NCI-H2107 treated with DMSO at 0.1 percent for 48 hours (cell line): ENCODE results near the gene ZNF583.

Experiments
- DNase-seq: peaks from one replicate; lab custom pipeline; 2025; ENCODE audit not compliant: unreplicated experiment; lab: John Stamatoyannopoulos, UW

Gene ZNF583

DNA sequence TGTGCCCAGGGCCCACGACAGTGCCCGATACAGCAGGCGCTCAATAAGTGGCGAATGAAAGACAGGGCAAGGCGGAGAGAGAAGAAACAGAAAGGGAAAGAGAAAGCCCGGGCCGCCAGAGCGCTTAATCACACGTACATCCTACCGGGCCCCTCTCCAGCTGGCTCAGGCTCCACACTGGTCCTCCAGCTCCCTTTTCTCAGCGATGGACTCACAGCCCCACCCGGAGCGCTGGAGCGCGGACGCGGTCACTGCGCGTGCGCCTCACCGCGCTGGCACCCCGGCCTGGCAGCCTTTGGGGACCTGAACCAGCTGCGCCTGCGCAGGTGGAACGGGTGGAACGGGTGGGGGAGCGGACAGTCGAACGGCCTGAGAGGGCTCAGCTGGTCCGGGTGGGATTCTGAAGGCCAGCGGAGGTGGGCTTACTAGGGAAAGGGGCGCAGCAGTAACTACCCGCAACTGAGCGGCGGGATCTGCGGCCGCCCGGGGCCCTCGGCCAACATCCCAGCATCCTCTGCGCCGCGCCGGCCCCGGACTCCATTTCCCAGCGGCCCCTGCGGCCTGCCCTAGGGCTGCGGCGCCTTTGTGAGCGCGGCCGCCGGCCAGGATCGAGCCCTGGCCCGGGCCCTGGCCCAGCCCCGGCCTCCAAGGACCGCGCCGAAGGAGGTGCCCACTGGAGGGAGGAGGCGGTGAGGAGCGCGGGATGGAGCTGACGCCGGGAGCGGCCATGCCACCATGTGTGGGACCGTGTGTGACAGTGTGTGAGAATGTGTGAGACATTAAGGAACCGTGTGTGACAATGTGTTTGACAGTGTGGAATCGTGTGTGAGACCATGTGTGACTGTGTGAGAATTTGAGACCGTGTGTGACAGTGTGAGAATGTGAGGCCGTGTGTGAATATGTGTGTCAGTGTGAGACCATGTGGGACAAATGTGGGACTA lies at the start of gene ZNF583:
Gene ZNF583 (plus strand): TSS at position 569 of the 941 bp plus-strand sequence. CDS start 2,783 bp downstream, outside the sequence.
- DNase-seq: peak; percentile 52

GRCh38 chr19:56355517-56355916 lies 48.6 kb upstream of the ZNF583 start:
- DNase-seq: no peak

DNA sequence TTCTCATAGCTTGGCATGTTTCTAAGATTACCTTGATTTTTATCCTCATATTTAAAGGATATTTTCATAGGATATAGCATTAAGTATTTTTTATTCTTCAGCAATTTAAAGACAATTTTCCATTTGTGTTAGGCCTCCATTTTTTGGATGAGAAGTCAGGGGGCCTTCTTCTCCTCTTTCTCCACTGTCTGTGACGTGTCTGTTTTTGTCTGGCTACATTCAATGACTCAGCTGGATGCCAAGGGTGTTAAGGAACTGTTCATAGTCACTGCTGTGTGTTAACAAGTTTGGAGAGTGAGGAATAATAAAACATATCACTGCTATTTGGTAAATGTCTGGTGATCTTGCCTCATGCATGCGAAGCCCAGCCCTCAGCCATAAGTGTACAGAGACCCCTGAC lies 47.2 kb upstream of the ZNF583 start:
- no peak for DNase-seq

- DNase-seq: no peak
Observed at GRCh38 chr19:56360841-56361240, 43.3 kb upstream of the ZNF583 start.

GRCh38 chr19:56367829-56368711 lies 36.1 kb upstream of the ZNF583 start:
- peak; percentile 51 for DNase-seq

- DNase-seq: no peak
Observed at GRCh38 chr19:56369886-56370676, 34.1 kb upstream of the ZNF583 start.

- no peak for DNase-seq
Observed at GRCh38 chr19:56372281-56372680, 31.9 kb upstream of the ZNF583 start.

- DNase-seq: no peak
Observed at GRCh38 chr19:56377105-56377924, 26.8 kb upstream of the ZNF583 start.

- DNase-seq: no peak
Observed at GRCh38 chr19:56383826-56384605, 20.1 kb upstream of the ZNF583 start.

GRCh38 chr19:56393119-56394012 lies 10.8 kb upstream of the ZNF583 start, which contains the start of gene ZNF582:
Gene ZNF582, minus strand, starts transcription at chr19:56393534. Its CDS starts 1,782 bp downstream, at chr19:56391752.
- DNase-seq: peak; percentile 73

- DNase-seq: no peak
Observed at GRCh38 chr19:56398809-56399208, 5.3 kb upstream of the ZNF583 start.

- no peak for DNase-seq
Observed at GRCh38 chr19:56400485-56400884, 3.6 kb upstream of the ZNF583 start.

DNA sequence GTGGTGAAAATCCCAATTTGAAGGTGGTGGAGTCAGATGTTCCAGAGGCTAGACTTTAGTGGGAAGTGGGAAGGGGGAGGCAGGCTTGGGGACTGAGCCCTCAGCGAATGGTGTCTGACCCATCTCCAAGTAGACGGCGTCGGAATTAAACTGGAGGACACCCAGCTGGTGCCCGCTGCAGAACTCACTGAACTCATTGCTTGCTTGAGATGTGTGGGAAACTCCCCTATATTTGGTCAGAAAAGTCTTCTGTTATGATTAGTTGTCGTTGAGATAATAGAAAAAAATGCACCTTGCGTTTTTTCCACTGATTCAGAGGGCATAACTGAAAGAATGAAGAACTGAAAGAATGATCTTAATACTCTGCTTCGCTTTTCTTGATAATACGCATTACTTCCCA lies 871 bp upstream of the ZNF583 start:
- DNase-seq: no peak

GRCh38 chr19:56404705-56405056 lies 549 bp downstream of the ZNF583 start:
- DNase-seq: no peak

GRCh38 chr19:56405062-56405461 lies 930 bp downstream of the ZNF583 start:
- DNase-seq: no peak

DNA sequence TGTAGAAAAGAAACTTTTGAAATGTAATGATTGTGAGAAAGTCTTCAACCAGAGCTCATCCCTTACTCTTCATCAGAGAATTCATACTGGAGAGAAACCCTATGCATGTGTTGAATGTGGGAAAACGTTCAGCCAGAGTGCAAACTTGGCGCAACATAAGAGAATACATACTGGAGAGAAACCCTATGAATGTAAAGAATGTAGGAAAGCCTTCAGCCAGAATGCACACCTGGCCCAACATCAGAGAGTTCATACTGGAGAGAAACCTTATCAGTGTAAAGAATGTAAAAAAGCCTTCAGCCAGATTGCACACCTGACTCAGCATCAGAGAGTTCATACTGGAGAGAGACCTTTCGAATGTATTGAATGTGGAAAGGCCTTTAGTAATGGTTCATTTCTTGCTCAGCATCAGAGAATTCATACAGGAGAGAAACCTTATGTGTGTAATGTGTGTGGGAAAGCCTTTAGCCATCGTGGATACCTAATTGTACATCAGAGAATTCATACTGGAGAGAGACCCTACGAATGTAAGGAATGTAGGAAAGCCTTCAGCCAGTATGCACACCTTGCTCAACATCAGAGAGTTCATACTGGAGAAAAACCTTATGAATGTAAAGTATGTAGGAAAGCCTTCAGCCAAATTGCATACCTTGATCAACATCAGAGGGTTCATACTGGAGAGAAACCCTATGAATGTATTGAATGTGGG lies 19.3 kb downstream of the ZNF583 start:
- no peak for DNase-seq

GRCh38 chr19:56423985-56424353 lies 19.8 kb downstream of the ZNF583 start:
- no peak for DNase-seq
